Stimulated activated CD4-positive, alpha-beta T cell treated with anti-CD3 and anti-CD28 coated beads, Interleukin-2, amount 100 ng/mL, for 24 hours (primary cell): ENCODE data around the gene C1orf122.

Experiments
- DNase-seq, 2 donors: peaks; one replicate each; pipeline ENCODE4 v3.0.0-alpha.2; 2020

The C1orf122 gene

GRCh38 chr1:37846647-37847339 is 39.2 kb downstream of the C1orf122 start:
- no peak for DNase-seq

- no peak for DNase-seq
Observed at GRCh38 chr1:37849480-37849879, 41.9 kb downstream of the C1orf122 start.

GRCh38 chr1:37850352-37850955 is 42.9 kb downstream of the C1orf122 start:
- DNase-seq, result no peak

GRCh38 chr1:37851262-37851661 is 43.7 kb downstream of the C1orf122 start:
- no peak for DNase-seq

- DNase-seq, result no peak
Observed at GRCh38 chr1:37851782-37852210, 44.2 kb downstream of the C1orf122 start.

DNA sequence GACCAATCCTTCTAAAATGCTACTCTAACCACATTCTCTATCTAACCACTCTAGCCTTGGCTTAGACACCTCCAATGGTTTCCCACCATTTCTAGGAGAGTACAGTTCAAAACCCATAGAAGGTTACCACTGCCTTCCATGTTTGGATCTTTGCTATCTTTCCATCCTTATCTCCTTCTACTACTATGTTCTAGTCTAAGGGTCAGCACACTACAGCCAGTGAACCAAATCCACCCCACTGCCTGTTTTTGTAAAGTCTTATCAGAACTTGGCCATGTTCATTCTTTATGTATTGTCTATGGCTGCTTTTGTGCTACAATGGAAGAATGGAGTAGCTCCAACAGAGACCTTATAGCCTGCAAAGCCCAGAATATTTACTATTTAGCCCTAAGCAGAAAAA is 45.6 kb downstream of the C1orf122 start:
- DNase-seq, result no peak

GRCh38 chr1:37854406-37854805 is 46.8 kb downstream of the C1orf122 start:
- DNase-seq, result no peak
